ENCODE data around the gene FLRT1. TPM values are rescaled to one million over a fixed set of nuclear protein-coding genes. Genes with fewer than 3 reads are reported as not detected.
A peak's percentile ranks its signal among the peaks of the same experiment; 100 is the strongest.

Gene FLRT1, protein sequence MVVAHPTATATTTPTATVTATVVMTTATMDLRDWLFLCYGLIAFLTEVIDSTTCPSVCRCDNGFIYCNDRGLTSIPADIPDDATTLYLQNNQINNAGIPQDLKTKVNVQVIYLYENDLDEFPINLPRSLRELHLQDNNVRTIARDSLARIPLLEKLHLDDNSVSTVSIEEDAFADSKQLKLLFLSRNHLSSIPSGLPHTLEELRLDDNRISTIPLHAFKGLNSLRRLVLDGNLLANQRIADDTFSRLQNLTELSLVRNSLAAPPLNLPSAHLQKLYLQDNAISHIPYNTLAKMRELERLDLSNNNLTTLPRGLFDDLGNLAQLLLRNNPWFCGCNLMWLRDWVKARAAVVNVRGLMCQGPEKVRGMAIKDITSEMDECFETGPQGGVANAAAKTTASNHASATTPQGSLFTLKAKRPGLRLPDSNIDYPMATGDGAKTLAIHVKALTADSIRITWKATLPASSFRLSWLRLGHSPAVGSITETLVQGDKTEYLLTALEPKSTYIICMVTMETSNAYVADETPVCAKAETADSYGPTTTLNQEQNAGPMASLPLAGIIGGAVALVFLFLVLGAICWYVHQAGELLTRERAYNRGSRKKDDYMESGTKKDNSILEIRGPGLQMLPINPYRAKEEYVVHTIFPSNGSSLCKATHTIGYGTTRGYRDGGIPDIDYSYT
- total RNA-seq, result 1 to 10 TPM; 1.3 to 1.6 TPM
- long read RNA-seq, result 0 reads

DNA sequence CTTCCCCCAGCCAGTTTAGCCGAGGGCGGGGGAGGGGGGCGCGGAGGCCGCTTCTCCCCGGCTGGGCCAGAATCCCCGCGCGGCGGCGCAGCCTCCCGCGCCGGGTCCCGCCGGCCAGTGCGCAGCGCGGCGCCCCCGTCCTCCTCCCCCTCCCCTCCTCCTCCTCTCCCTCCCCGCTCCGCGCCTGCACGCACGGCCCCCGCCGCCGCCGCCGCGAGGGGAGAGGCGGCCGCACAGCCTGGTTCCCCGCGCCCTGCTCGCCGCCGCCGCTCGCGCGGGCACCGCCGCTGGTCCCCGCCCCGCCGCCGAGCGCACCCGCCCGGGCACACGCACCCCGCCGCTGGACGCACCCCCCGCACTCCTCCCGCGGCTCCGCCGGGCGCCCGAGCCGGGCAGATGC lies at the start of gene FLRT1:
FLRT1 (plus strand) TSS at position 356 of the 400 bp plus-strand sequence. CDS start 80,337 bp downstream, outside the sequence.
- intact Hi-C loops (cut with DNase I), result loop anchor here in 1 of 2 donors (5.0 kb wide), 1 partner anchor 112 kb away; no protein-coding TSS in a partner anchor
- DNase-seq (no peak), ATAC-seq (peak in 1 of 2 donors; percentile 11)

DNA sequence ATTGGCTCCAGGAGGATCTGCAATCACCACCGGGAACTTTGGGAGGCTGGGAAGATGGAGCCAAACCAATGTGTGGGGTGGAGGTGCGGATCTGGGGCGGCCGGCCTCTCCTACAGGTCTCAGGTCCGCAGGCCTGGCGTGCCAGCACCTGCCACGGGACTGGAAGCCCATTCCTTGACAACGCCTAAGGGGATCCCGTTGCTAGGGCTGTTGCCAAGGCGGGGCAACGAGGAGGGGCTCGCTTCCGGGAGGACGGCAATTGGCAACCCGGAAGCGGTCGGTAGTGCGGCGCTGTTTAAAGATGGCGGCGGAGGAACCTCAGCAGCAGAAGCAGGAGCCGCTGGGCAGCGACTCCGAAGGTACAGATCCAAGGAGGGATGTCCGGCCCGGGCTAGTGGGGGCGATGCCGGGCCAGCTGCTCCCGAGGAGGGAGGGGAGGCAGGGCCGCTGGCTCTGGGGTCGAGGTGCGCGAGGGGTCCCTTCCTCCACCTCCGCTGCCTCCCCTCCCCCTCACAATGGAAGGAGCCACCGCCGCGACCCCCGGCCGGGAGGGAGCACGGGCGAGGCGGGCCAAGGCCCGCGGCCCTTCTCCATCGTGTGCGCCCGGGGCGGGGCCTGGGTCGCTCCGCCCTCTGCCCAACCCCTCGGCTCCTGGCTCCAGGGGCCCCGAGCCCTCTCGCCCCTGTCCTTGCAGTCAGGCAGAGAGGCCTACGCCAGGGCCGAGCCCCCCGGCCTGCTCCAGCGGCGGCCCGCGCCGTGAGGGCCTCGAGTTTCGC lies 49.4 kb upstream of the FLRT1 start, which contains the start of gene OTUB1:
OTUB1 (plus strand) TSS at position 283 of the 776 bp plus-strand sequence; CDS start at position 302, 19 bp downstream.
- DNase-seq, result peak; percentile 94
- peak; percentile 97 for ATAC-seq
- intact Hi-C loops (cut with DNase I), result no loop called here

DNA sequence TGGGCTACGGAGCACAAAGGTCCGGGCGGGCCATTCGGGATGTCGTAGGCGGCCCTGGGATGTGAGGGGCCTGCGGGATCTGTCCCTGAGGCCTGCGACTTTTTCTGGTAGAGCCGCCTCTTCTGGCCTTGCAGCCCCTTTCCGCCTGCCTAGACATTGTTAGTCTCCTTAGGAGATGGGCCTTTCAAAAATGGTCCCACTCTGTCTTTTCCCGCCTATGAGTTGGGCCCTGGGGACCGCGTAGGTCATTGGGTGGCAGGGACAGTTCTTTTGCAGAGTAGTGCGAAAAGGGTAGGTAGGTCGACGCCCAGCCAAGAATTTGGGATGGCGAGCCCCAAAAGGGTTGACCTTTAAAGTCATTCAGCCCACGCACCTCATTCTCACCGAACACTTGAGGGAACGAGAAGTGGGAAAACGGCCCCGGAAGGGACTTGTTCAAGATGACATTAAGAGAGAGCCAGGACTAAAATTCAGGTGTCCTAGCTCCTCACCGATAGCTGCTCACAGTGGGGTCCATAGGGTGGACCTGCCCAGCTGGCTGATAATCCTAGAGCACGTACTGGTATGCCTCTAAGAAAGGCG lies 48.7 kb upstream of the FLRT1 start:
- ATAC-seq, result no peak
- no peak for DNase-seq

DNA sequence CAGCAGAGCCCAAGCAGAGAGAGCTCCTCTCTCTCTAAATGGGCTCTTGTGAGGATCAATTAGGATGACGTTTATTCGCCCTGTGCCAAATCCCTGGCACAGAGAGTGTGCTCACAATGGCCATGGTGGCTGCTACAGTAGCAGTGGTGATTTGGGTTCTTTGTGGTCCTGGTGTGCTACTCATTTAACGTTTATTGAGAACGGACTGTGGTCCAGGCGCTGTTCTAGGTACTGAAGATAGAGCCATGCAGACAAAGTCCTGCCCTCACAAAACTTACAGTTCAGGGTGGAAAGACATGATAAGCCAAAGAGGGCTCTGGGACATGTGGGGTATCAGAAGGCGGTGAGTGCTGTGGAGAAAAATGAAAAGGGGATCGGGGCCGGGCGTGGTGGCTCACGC lies 44.2 kb upstream of the FLRT1 start:
- intact Hi-C loops (cut with DNase I), result no loop called here
- DNase-seq (no peak), ATAC-seq (no peak)

More for the DNA sequence above, 48.7 kb upstream of the FLRT1 start:
- intact Hi-C loops (cut with DNase I), result no loop called here

DNA sequence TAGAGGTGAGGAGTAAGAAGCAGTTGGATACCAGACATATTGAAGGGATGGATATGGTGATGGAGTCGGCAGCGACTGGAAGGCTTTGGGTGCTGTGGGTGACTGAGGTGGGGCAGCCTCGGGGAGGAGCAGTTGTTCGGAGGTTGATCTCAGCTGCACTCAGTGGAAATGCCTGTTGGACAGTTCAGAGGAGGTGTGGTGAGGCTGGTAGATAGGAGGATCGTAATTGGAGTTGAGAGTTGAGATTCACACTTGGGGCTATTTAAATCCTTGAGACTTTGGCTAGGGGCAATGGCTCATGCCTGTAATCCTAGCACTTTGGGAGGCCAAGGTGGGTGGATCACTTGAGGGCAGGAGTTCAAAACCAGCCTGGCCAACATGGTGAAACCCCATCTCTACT lies 42.6 kb upstream of the FLRT1 start:
- ATAC-seq, result no peak
- intact Hi-C loops (cut with DNase I), result no loop called here
- DNase-seq, result no peak

DNA sequence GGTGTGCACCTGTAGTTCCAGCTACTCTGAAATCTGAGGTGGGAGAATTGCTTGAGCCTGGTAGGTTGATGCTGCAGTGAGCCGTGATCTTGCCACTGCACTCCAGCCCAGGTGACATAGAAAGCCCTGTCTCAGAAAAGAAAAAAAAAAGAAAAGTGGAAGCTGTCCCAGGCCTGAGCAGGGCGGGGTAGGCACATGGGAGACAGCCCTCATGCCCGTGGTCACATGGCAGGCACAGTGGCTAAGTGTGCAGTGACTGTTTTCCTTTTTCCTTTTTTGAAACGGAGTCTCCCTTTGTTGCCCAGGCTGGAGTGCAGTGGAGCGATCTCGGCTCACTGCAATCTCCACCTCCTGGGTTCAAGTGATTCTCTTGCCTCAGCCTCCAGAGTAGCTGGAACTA lies 41.7 kb upstream of the FLRT1 start:
- intact Hi-C loops (cut with DNase I), result no loop called here
- DNase-seq (no peak), ATAC-seq (no peak)

DNA sequence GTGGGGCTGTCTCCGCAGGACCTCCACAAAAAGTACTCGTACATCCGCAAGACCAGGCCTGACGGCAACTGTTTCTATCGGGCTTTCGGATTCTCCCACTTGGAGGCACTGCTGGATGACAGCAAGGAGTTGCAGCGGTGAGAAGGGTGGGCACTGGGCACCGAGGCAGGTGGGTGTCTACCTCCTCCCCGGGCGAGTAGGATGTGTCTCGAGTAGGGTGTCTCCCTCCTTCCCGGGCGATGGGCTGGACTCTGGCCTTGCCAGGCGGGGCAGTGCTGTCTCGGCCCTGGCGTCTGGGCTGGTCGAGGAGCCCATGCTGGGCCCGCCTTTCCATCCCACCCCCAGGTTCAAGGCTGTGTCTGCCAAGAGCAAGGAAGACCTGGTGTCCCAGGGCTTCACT lies 39.2 kb upstream of the FLRT1 start:
- ATAC-seq (no peak), DNase-seq (no peak)
- intact Hi-C loops (cut with DNase I), result no loop called here

DNA sequence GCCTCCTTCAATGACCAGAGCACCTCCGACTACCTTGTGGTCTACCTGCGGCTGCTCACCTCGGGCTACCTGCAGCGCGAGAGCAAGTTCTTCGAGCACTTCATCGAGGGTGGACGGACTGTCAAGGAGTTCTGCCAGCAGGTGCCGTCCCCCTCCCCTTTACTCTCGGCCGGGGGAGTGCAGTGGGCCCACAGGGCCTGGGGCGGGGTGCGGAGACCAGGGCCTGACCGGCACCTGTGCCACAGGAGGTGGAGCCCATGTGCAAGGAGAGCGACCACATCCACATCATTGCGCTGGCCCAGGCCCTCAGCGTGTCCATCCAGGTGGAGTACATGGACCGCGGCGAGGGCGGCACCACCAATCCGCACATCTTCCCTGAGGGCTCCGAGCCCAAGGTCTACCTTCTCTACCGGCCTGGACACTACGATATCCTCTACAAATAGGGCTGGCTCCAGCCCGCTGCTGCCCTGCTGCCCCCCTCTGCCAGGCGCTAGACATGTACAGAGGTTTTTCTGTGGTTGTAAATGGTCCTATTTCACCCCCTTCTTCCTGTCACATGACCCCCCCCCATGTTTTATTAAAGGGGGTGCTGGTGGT lies 38.5 kb upstream of the FLRT1 start:
- intact Hi-C loops (cut with DNase I), result no loop called here
- ATAC-seq (no peak), DNase-seq (no peak)

DNA sequence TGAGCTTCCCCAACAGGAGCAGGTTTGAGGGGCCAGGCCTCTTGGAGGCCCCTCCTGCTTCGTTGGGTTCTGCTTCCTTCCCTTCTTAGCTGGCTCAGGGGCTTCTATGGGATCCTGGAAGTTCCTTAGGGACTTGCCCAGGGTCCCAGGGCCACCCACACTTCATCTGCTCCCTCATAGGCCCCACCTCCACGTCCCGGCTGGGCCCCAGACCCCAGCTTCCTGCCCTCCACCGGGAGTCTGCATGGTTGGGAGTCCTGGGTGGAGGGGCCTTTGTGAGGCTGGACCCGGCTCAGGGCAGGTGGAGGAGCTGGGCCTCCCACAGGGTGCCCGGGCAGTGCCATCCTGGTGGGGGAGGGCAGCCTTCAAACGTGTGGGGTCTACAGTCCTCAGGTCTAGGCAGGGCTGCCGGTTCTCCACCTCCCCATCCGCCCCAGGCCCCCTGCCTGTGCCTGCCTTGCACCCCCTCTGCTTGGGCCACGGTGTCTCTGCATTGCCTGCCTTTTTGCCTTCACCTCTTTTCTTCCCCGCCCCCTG lies 37.9 kb upstream of the FLRT1 start:
- ATAC-seq (no peak), DNase-seq (no peak)
- intact Hi-C loops (cut with DNase I), result loop anchor here in 1 of 2 donors (2.0 kb wide), 1 partner anchor 151 kb away; no protein-coding TSS in a partner anchor

DNA sequence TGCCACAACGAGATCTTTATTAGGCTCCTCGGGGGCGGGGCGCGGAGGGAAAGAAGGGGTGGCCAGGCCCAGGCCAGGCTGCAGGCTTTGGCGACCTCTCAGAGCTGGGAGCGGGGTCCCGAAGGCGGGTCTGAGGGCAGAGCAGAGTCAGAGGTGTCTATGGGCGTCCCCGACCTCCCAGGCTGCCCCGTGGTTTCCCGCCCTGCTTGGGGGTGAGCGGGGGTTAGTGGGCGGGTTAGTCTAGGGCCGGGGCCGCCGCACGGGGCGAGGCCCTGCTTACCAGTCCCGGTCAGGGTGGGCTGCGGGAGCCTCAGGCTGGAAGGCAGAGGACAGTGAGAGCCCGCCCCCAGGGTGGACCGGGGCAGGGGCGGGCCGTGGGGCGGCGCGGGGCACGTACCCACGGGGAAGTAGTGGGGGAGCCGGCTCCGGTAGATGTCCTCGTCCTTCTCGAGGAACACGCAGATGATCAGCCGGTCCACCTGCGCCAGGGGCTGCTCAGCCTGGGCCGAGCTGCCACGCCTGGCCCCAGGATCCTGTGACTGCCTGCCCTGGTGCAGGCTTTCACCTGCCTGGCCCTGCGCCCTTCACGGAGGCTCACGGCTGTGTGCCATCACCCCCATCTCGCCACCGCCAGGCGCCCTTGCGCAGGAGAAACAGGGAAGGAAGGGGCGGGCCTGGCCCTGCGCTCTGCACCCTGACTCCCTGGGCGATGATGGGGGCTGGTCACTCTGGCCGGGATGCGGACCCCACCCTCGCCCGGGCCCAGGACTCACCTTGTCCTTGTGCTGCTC lies 37.0 kb upstream of the FLRT1 start:
- ATAC-seq, result peak in 1 of 2 donors; percentile 1
- DNase-seq, result no peak
- intact Hi-C loops (cut with DNase I), result loop anchor here in 1 of 2 donors (2.0 kb wide), 1 partner anchor 150 kb away; no protein-coding TSS in a partner anchor

DNA sequence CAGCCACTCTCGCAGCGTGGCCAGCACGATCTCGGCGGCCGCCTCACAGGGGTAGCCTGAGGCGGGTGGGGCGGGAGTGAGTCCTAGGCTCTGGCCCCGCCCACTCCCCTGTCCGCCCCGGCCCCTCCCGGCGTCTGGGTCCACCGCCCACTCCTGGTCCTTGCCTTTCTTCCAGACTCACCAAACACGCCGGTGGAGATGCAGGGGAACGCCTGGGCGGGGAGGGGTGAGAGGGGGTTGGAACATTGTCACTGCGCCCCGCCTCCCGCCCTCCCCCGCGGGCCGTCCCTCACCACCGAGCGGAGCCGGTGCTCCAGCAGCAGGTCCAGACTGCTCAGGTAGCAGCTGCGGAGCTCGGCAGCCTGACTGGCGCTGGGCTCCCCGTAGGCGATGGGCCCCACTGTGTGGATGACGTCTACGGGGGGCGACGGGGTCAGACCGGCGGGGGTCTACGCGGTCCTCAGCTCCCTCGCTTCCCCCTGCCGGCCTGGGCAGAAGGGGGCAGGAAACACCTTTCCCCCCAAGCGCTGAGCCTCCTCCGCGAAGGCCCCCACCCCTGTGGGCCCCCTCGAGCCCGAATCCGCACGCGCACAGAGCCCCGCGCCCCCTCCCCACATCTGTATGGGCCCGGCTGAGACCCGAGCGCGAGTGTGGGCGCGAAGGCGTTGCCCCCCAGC lies 36.2 kb upstream of the FLRT1 start:
- intact Hi-C loops (cut with DNase I), result loop anchor here (2.0 kb wide), 1 partner anchor 149 kb away; no protein-coding TSS in a partner anchor
- peak; percentile 39 to 62 for ATAC-seq
- DNase-seq, result peak; percentile 71

DNA sequence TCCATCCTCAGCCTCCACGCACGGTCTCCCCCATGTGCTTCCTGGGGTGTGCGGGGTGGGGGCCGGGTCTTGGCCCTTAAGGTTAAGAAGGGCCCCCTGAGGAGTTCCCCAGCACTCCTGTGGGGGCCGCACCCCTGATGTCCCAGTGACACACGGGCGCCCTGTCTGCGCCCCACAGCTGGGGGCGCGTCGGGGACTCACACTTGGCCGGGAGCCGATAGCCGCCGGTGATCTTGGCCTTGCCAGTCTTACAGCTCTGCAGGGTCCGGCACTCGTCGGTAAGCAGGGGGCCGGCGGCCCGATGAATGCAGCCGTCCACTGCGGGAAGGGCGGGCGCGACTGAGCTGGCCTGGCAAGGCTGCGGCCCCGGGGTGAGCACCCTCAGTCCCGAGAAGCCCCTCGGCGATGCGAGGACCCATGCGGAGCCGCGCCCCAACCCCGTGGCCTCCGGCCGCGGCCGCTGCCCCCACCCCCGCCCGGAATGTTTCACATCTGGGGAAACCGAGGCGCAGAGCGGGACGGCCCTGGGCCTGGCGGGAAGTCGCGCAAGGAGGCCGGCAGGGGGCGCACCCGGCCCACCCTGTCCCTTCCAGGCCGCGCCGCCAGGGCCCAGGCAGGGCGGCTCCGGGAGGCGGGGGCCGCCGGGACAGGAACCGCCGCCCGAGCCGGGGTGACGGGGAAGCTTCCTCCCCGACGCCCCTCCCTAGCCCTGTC lies 35.5 kb upstream of the FLRT1 start:
- peak; percentile 86 to 93 for ATAC-seq
- DNase-seq, result peak; percentile 79
- intact Hi-C loops (cut with DNase I), result loop anchor here in 1 of 2 donors (2.0 kb wide), 1 partner anchor 149 kb away; no protein-coding TSS in a partner anchor

DNA sequence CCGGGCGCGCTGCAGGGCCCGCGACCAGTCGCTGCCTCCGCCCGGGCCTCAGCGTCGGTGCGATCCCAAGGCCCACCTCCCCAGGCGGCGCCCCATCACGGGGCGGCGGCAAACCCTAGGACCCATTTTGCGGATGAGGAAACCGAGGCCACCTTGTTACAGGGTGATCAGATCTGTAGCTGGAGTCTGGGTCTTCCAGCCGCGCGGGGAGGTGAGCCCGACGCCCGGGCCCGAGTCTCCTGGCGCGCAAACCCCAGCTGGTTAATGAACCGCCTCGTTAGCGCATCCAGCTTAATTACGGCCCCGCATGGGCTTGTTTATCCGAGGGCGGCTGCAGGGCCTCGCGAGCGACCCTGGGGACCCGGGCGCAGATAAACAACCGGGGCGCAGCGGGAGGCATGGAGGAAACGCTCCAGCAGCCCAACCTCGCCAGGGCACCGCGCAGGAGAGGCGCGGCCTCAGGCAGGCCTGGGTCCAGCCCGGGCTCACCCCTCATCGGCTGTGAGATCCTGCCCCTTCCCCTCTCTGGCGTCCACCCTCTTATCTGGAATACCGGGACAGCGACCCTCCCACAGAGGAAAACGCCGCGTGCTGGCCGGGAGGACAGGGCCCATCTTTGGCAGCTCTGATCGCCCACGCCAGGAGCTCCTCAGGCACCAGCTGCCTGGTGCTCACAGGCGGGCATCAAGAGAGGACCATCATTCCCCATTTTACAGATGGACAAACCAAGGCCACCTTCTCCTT lies 34.8 kb upstream of the FLRT1 start:
- intact Hi-C loops (cut with DNase I), result loop anchor here in 1 of 2 donors (2.0 kb wide), 1 partner anchor 148 kb away; no protein-coding TSS in a partner anchor
- no peak for DNase-seq
- no peak for ATAC-seq

DNA sequence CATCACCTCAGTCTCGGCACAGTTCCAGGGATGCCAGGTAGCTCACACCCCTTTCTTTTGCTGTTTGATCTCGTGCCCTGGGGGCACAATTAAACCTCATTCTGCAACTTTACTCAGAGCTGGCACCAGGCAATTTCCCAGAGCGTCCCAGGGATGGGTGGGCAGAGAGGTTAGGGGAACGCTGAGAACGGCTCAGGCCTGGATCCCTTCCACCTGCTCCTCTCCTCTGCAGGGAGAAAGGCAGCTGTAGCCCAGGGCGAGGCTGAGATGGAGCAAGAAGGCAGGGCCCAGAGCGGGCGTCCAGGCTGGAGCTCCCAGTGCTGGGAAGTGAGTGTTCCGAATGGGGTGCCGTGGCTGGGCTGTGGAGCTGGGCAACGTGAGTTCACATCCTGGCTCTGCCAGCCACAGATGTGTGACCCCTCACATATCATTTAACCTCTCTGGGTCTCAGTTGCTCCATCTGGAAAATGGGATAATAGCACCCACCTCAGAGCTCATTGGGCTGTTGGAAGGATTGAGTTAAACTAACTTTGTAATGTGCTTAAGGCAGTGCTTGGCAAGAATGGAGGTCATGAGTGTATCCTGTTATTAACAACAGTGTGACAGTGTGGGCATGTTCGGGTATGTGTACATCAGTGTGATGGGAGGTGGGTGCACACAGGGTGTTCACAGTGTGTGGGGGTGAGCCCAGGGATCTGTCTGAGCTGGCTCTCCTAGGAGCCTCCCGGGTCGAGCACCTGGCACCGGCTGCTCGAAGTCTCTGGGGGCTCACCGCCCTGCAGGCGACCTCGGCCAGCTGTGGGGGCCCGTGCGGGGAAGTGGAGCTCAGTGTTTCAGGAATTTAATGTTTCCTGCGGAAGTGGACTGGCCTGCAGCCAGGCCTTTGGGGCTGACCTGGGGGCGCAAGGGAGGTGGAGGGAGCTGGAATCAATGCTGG lies 34.0 kb upstream of the FLRT1 start:
- ATAC-seq (no peak), DNase-seq (no peak)
- intact Hi-C loops (cut with DNase I), result loop anchor here in 1 of 2 donors (2.0 kb wide), 1 partner anchor 147 kb away; no protein-coding TSS in a partner anchor

Measured in left cardiac atrium (tissue), 4 donors.